Spleen (tissue), 11 donors: ENCODE data around the gene BSND. TPM values are rescaled to one million over a fixed set of nuclear protein-coding genes. Genes with fewer than 3 reads are reported as not detected.

Experiments
- DNase-seq: peaks from one replicate; pipeline ENCODE4 v3.0.0-alpha.2; 2020
- H3K27ac ChIP-seq, 8 donors: fragments of 200-600 bp; sonication (generic) in 7 of 8; 1 replicate in 4 of 8; 2 replicates in 4 of 8; pipeline versions ENCODE4 v1.5.0 to v1.8.0; 2016 to 2021; ENCODE audit warnings: inconsistent platforms in 4 of 8, mild to moderate bottlenecking in 4 of 8, moderate library complexity in 1 of 8
- H3K27me3 ChIP-seq, 7 donors: fragments of 200-600 bp; sonication (generic) in 6 of 7; replicated peaks in 1 of 7; 1 replicate in 4 of 7; 2 replicates in 3 of 7; pipeline versions ENCODE4 v1.5.0 to v1.8.0; 2016 to 2021; ENCODE audit warnings: inconsistent platforms in 3 of 7, mild to moderate bottlenecking in 1 of 7
- H3K36me3 ChIP-seq, 6 donors: fragments of 200-600 bp; sonication (generic) in 5 of 6; 1 replicate in 4 of 6; 2 replicates in 2 of 6; pipeline versions ENCODE4 v1.5.0 to v1.8.0; 2016 to 2021; ENCODE audit warnings: inconsistent platforms in 2 of 6
- H3K4me1 ChIP-seq, 6 donors: fragments of 200-600 bp; sonication (generic) in 5 of 6; 1 replicate in 3 of 6; 2 replicates in 3 of 6; pipeline versions ENCODE4 v1.5.0 to v1.8.0; 2016 to 2021; ENCODE audit warnings: inconsistent platforms in 3 of 6
- H3K4me3 ChIP-seq, 8 donors: fragments of 200-600 bp; sonication (generic) in 7 of 8; 1 replicate in 4 of 8; 2 replicates in 4 of 8; pipeline versions ENCODE4 v1.5.0 to v1.8.0; 2016 to 2021; ENCODE audit warnings: inconsistent platforms in 4 of 8, mild to moderate bottlenecking in 4 of 8, moderate library complexity in 2 of 8
- H3K9me3 ChIP-seq, 8 donors: fragments of 200-600 bp; sonication (generic) in 7 of 8; 1 replicate in 4 of 8; 2 replicates in 4 of 8; pipeline versions ENCODE4 v1.5.0 to v1.8.0; 2016 to 2021; ENCODE audit warnings: inconsistent platforms in 4 of 8
- POLR2A ChIP-seq, 3 donors: fragments of 450-650 bp; IDR thresholded peaks; one replicate each; pipeline ENCODE4 v1.5.1; 2017; ENCODE audit warnings: antibody characterized with exemption in 3 of 3, mild to moderate bottlenecking in 1 of 3
- POLR2AphosphoS5 ChIP-seq, 3 donors: sonication (generic); formaldehyde crosslinking; IDR thresholded peaks; one replicate each; pipeline ENCODE4 v1.5.1; 2017; ENCODE audit warnings: antibody characterized with exemption in 3 of 3
- WGBS, 5 donors: extraction: QIAGEN DNeasy Blood & Tissue Kit in 3 of 5; methylation state at CpG; one replicate each; pipeline versions ENCODE4 v1.1.5 to v1.1.7; 2013 to 2018; 5-methylcytosine and 5-hydroxymethylcytosine counted together
- intact Hi-C: fragments of 100-400 bp; cut with DNase I; formaldehyde crosslinking; loops from one replicate; pipeline ENCODE4 v1.15.0; 2023; ENCODE audit warnings: low total_unique reads
- polyA plus RNA-seq, 3 donors: library from polyadenylated mRNA; stranded (reverse); fragments of 200-250 nt; gene quantifications; one replicate each; pipeline ENCODE4 v1.2.1, GENCODE V29; 2013
- total RNA-seq, 7 donors: library from RNA; depleted of rRNA in 3 of 7; stranded (reverse); fragments of >200 nt in 3 of 7; fragmentation: NEBNext Ultra II Directional in 4 of 7; extraction: Animal tissue kit (Norgen Biotek cat#: 25700) in 4 of 7; gene quantifications; one replicate each; pipeline versions ENCODE4 v1.1.0 to v1.2.1, GENCODE V29; 2016 to 2021
- TF ChIP-seq, protein P1 (sequence below), 11 experiments: fragments of 200-600 bp in 7 of 11; fragments of 450-650 bp in 4 of 11; sonication (generic) in 4 of 11; IDR thresholded peaks in 8 of 11; conservative IDR thresholded peaks in 3 of 11; 1 replicate in 7 of 11; 2 replicates in 4 of 11; pipeline versions ENCODE4 v1.4.0 to v1.8.0; 2016 to 2021; ENCODE audit warnings: antibody characterized with exemption in 11 of 11, inconsistent platforms in 4 of 11, mild to moderate bottlenecking in 1 of 11
- donor health status: healthy with polysubstance abuse.
- donor health status: DM: no; HTN: no; CAD: no; lungs with moderate emphysema.
- donor health status: DM: no; HTN: no; CAD: no.
- donor health status: Bipolar disorder and iron deficiency.
- donor health status: healthy.
- donor health status: DM: no; HTN: no; CAD: no.
- donor health status: DM: yes; HTN: yes; CAD: no.

BSND gene
- total and polyA plus RNA-seq, 10 donors: 0.02 to 0.20 (median 0.09) TPM; not detected in 5

GRCh38 chr1:55050283-55050682 lies 51.5 kb downstream of the BSND start:
- peaks cover 0 to 20% (median 3%) of the 10 kb centered on the region in 6 donors for H3K4me1 ChIP-seq
- DNase-seq: no peak
- H3K9me3 ChIP-seq: no peaks in the 10 kb centered on the region
- no peak overlapping the region for H3K27ac ChIP-seq
- no peak overlapping the region for H3K4me3 ChIP-seq
- intact Hi-C loops: no loop called here
- TF ChIP-seq POLR2AphosphoS5 (IDR thresholded peaks at IDR 0.05): no peak
- no peak for TF ChIP-seq POLR2A (IDR thresholded peaks at IDR 0.05)
- TF ChIP-seq, protein P1, sequence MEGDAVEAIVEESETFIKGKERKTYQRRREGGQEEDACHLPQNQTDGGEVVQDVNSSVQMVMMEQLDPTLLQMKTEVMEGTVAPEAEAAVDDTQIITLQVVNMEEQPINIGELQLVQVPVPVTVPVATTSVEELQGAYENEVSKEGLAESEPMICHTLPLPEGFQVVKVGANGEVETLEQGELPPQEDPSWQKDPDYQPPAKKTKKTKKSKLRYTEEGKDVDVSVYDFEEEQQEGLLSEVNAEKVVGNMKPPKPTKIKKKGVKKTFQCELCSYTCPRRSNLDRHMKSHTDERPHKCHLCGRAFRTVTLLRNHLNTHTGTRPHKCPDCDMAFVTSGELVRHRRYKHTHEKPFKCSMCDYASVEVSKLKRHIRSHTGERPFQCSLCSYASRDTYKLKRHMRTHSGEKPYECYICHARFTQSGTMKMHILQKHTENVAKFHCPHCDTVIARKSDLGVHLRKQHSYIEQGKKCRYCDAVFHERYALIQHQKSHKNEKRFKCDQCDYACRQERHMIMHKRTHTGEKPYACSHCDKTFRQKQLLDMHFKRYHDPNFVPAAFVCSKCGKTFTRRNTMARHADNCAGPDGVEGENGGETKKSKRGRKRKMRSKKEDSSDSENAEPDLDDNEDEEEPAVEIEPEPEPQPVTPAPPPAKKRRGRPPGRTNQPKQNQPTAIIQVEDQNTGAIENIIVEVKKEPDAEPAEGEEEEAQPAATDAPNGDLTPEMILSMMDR (IDR thresholded peaks at IDR 0.05 in 8 of 11, conservative IDR thresholded peaks at IDR 0.05 in 3 of 11): no peak
- 55 to 72% (median 67%) methylated on average over 8 to 9 of the region's 9 CpGs for WGBS, 5 donors
- no peaks in the 10 kb centered on the region for H3K27me3 ChIP-seq
- H3K36me3 ChIP-seq: peaks cover 0 to 23% (median 0%) of the 10 kb centered on the region in 6 donors

- Histone ChIP-seq H3K27ac (no peak overlapping the region), H3K4me1 (peaks cover 0 to 20% (median 3%) of the 10 kb centered on the region in 6 donors), H3K9me3 (no peaks in the 10 kb centered on the region), H3K4me3 (no peak overlapping the region), H3K27me3 (no peaks in the 10 kb centered on the region), H3K36me3 (peaks cover 0 to 23% (median 0%) of the 10 kb centered on the region in 6 donors)
- intact Hi-C loops: no loop called here
- WGBS, 5 donors: 88 to 94% (median 90%) methylated on average over 5 of the region's 5 CpGs
- no peak for TF ChIP-seq POLR2A (IDR thresholded peaks at IDR 0.05)
- no peak for TF ChIP-seq POLR2AphosphoS5 (IDR thresholded peaks at IDR 0.05)
- TF ChIP-seq, protein P1 (IDR thresholded peaks at IDR 0.05 in 8 of 11, conservative IDR thresholded peaks at IDR 0.05 in 3 of 11): no peak
- DNase-seq: no peak
Observed at GRCh38 chr1:55051169-55051568, 52.4 kb downstream of the BSND start.

DNA sequence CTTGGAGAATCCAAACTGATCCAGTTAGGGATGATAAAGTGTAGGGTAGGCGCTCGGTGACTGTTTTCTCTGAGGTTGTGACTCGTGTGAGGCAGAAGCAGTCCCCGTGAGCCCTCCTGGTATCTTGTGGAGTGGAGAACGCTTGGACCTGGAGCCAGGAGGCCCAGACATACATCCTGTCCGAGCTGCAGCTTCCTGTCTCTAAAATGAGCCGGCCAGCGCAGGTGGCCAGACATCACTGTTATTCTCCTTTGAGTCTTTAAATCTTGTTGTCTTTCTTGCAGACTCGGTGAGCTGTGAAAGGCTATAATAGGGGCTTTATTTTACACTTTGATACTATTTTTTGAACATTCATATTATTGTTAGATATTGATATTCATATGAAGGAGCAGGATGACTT lies 52.9 kb downstream of the BSND start:
- intact Hi-C loops: no loop called here
- Histone ChIP-seq H3K9me3 (no peaks in the 10 kb centered on the region), H3K27ac (no peak overlapping the region), H3K27me3 (no peaks in the 10 kb centered on the region), H3K4me3 (no peak overlapping the region), H3K36me3 (peaks cover 0 to 23% (median 0%) of the 10 kb centered on the region in 6 donors), H3K4me1 (peaks cover 0 to 20% (median 3%) of the 10 kb centered on the region in 6 donors)
- WGBS, 5 donors: 47 to 73% (median 57%) methylated on average over 9 of the region's 9 CpGs
- DNase-seq: no peak
- TF ChIP-seq POLR2AphosphoS5 (IDR thresholded peaks at IDR 0.05) (no peak), POLR2A (IDR thresholded peaks at IDR 0.05) (no peak)
- TF ChIP-seq, protein P1 (IDR thresholded peaks at IDR 0.05 in 8 of 11, conservative IDR thresholded peaks at IDR 0.05 in 3 of 11): no peak

- 78 to 87% (median 83%) methylated on average over 17 to 29 of the region's 29 CpGs for WGBS, 5 donors
- Histone ChIP-seq H3K4me1 (peaks cover 0 to 20% (median 3%) of the 10 kb centered on the region in 6 donors), H3K36me3 (peaks cover 0 to 21% (median 0%) of the 10 kb centered on the region in 6 donors), H3K4me3 (no peak overlapping the region), H3K9me3 (no peaks in the 10 kb centered on the region), H3K27ac (peak overlapping the region in 4 of 8 donors; percentile 61 to 83 (median 81)), H3K27me3 (no peaks in the 10 kb centered on the region)
- TF ChIP-seq POLR2AphosphoS5 (IDR thresholded peaks at IDR 0.05) (no peak), POLR2A (IDR thresholded peaks at IDR 0.05) (no peak)
- TF ChIP-seq, protein P1 (IDR thresholded peaks at IDR 0.05 in 8 of 11, conservative IDR thresholded peaks at IDR 0.05 in 3 of 11): no peak
- DNase-seq: no peak
- intact Hi-C loops: no loop called here
Observed at GRCh38 chr1:55052221-55053142, 53.7 kb downstream of the BSND start.
